ENCODE results near the gene STK35. TPM values are rescaled to one million over a fixed set of nuclear protein-coding genes. Genes with fewer than 3 reads are reported as not detected.
A peak's percentile ranks its signal among the peaks of the same experiment; 100 is the strongest.

STK35 gene
- total and polyA plus RNA-seq, 2 of the 13 experiments (the other 11 are each of a cell fraction or from before 2014, with no cell fraction given): 27.4 to 29.8 TPM

- no peak for TF ChIP-seq TCF12 (IDR thresholded peaks at IDR 0.05)
- no peak for TF ChIP-seq TCF12 (CRISPR knock-in tag; IDR thresholded peaks at IDR 0.05)
- TF ChIP-seq ZFP62 (CRISPR knock-in tag; IDR thresholded peaks at IDR 0.05): 0 out of 2 replicates have a peak, but pooled peaks have one; percentile 9
- TF ChIP-seq ISX (CRISPR knock-in tag; conservative IDR thresholded peaks at IDR 0.05): no peak
- peak; percentile 98; the same call in 1 of the 2 replicates for TF ChIP-seq PCBP1 (IDR thresholded peaks at IDR 0.05; ENCODE audit: borderline replicate concordance, low read depth, low read length)
- peak; percentile 67; the same call in 1 of the 2 replicates for TF ChIP-seq TEAD2 (CRISPR knock-in tag; IDR thresholded peaks at IDR 0.05)
- TF ChIP-seq PTBP1 (IDR thresholded peaks at IDR 0.05; ENCODE audit: low read depth, low read length, poor library complexity, severe bottlenecking): peak; percentile 87
- TF ChIP-seq ZNF543 (CRISPR knock-in tag; IDR thresholded peaks at IDR 0.05): peak; percentile 60
- no peak for TF ChIP-seq DBP (CRISPR knock-in tag; IDR thresholded peaks at IDR 0.05; ENCODE audit: not compliant biosample characterization)
- TF ChIP-seq NR2F2 (IDR thresholded peaks at IDR 0.05; ENCODE audit: borderline replicate concordance, low read depth): peak; percentile 16; the same call in 1 of the 2 replicates
- no peak for TF ChIP-seq CEBPG (CRISPR knock-in tag; IDR thresholded peaks at IDR 0.05)
- no peak; the same call in 1 of the 2 replicates for TF ChIP-seq GABPA (IDR thresholded peaks at IDR 0.05; ENCODE audit: low read depth, low read length)
- no peak; the same call in 1 of the 2 replicates for TF ChIP-seq GABPA (CRISPR knock-in tag; IDR thresholded peaks at IDR 0.05; ENCODE audit: low read depth)
- no peak; the same call in 1 of the 2 replicates for TF ChIP-seq HOMEZ (CRISPR knock-in tag; IDR thresholded peaks at IDR 0.05; ENCODE audit: low read depth)
- TF ChIP-seq SIN3A (IDR thresholded peaks at IDR 0.05; ENCODE audit: borderline replicate concordance, low read depth, low read length): peak; percentile 86; the same call in 1 of the 2 replicates
- TF ChIP-seq MAX (IDR thresholded peaks at IDR 0.05): peak; percentile 88
- peak; percentile 48; the same call in 1 of the 2 replicates for TF ChIP-seq ZNF652 (CRISPR knock-in tag; IDR thresholded peaks at IDR 0.05; ENCODE audit: borderline replicate concordance, low read depth)
- 0 out of 2 replicates have a peak, but pooled peaks have one; percentile 18 for TF ChIP-seq ZBTB43 (CRISPR knock-in tag; conservative IDR thresholded peaks at IDR 0.05)
- TF ChIP-seq ZFX (CRISPR knock-in tag; IDR thresholded peaks at IDR 0.05; ENCODE audit: low read depth): peak; percentile 92
- 0 out of 2 replicates have a peak, but pooled peaks have one; percentile 73 for TF ChIP-seq NR3C1 (CRISPR knock-in tag; IDR thresholded peaks at IDR 0.05)
- no peak for TF ChIP-seq RFX5 (IDR thresholded peaks at IDR 0.05; ENCODE audit: low read depth, low read length)
- 0 out of 2 replicates have a peak, but pooled peaks have one; percentile 61 for TF ChIP-seq U2AF2 (IDR thresholded peaks at IDR 0.05; ENCODE audit: low read depth, low read length)
- no peak for TF ChIP-seq CHD4 (IDR thresholded peaks at IDR 0.05; ENCODE audit: borderline replicate concordance, low read length)
- TF ChIP-seq ZBTB10 (CRISPR knock-in tag; IDR thresholded peaks at IDR 0.05; ENCODE audit: borderline replicate concordance): no peak
Observed at GRCh38 chr20:2102585-2103460, 1.2 kb downstream of the STK35 start (continued).

All from HepG2 (cell line).